ENCODE measurements around the gene MTMR3.
"Not testable (repeated sequence)": the region's sequence is repeated elsewhere in the genome, so short reads cannot be mapped to it uniquely, and the experiment has no call there.

Gene MTMR3

DNA sequence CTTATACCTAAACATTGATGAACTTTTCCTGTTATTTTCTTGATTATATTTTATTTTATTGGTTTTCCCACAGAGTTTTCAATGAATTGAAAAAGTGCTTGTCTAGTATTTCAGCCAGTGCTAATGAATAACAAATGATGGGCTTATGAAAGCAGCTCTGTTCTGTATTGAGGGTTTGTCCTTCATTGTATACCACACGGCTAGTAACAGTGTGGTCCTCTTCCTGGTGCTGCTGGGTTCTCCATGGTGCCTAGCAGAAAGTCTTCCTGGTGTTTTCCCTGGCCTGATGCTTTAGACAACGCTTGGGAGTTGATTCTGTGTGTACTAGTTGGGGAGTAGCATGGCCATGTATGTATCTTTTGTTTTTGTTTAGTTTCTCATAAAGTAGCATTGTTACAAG lies 89.1 kb downstream of the MTMR3 start:
- DNase-seq, result no peak

DNA sequence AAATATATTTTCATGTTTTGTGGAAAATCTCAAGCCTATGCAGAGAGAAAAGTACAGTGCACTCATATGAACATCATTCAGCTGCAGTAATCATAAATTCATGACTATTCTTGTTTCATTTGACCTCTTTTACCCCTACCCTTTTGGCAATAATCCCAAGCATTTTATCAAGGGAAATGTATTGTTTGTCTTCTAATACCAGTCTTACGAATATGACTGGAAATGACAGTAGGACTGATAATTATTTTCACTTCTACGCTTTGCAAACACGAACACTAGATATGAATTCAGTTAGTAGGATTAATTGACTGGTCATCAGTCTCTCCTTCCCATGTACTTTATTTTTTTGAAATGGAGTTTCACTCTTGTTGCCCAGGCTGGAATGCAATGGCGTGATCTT lies 90.3 kb downstream of the MTMR3 start:
- no peak for DNase-seq

- not testable (repeated sequence) for DNase-seq
Observed at GRCh38 chr22:29973680-29974079, 90.7 kb downstream of the MTMR3 start.

DNA sequence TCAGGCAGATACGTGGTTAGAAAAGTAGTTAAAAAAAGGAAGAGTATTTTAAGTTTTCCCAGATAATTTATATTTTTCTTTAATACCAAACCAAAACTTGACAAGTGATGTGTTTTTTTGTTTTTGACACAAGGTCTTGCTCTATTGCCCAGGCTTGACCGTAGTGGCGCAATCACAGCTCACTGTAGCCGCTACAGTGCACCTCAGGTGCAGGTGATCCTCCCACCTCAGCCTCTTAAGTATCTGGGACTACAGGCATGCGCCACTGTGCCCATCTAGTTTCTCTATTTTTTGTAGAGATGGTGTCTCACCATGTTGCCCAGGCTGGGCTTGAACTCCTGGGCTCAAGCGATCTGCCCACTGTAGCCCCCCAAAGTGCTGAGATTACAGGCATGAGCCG lies 92.5 kb downstream of the MTMR3 start:
- no peak for DNase-seq

DNA sequence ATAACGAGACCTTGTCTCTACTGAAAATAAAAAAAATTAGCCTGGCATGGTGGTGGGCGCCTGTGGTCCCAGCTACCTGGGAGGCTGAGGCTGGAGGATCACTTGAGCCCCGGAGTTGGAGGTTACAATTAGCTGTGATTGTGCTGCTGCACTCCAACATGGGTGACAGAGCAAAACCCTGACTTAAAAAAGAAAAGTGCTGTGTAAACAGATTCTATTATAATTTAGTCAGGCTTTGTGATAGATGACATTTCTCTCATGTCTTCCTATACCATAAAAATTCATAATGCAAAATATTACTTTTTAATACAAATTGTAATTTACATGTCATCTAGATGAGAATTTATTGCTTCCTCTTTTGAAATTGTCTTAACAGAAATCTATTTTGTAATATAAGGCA lies 94.1 kb downstream of the MTMR3 start:
- no peak for DNase-seq

DNA sequence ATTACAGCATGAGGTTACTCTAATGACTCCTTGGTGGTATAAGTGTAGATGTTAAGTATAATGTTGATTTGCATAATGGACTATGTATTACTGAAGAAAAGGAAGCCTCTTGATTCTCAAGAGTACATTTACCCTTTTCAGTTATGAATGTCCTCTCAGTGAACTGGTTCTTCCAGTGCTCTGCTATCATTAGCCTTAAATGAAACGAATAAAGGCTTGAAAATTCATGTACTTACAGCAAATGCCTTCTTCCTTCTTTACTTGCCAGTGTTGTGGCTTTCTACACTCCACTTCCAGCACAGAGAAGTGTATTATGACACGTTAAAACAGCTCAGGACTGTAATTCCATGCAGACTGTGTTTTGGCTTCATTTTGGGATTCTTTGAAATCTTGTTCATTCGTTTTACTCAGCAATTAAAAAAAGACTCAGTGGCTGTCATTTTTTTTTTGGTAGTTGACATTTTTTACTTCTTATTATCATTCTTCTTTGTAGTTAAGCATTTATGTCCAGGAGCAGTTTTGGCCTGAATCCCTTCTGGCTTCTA lies 96.9 kb downstream of the MTMR3 start:
- no peak for DNase-seq

DNA sequence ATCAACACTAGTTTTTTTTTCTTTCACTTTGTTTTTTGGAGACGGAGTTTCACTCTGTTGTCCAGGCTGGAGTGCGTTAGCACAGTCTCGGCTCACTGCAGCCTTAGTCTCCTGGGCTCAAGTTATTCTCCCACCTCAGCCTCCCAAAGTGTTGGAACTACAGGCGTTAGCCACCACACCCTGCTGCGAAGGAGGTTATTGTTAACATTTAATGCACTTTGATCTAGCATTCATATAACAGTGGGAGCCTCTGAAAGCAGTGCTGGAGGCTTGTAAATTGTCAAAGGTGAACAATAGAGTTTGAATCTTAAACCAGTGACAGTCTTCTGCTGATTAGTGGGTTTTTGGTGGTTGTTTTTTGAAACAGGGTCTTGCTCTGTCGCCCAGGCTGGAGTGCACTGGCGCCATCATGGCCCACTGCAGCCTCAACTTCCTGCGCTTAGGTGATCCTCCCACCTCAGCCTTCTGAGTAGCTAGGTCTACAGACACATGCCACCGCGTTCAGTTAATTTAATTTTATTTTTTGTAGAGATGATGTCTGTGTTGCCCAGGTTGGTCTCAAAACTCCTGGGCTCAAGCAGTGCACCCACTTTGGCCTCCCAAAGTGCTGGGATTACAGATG lies 100.4 kb downstream of the MTMR3 start:
- no peak for DNase-seq

DNA sequence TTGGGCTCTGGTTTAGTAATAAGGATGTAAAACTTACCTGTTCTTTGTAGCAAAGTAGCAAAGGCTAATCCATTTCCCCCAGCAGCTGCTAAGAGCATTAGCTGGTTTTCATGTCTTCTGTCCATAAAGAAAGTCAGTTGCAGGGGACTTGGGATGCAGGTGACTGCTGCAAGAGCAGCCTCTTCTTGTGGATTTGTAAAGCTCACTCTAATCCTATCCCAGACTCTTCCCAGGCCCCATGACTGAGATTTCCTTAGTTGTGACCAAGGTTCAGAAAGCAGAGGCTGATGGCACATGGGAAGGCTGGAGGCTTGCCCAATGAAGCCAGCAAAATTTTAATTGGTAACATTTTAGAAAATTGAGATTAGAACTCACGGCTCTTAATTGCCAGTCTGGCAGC lies 102.9 kb downstream of the MTMR3 start:
- no peak for DNase-seq

DNA sequence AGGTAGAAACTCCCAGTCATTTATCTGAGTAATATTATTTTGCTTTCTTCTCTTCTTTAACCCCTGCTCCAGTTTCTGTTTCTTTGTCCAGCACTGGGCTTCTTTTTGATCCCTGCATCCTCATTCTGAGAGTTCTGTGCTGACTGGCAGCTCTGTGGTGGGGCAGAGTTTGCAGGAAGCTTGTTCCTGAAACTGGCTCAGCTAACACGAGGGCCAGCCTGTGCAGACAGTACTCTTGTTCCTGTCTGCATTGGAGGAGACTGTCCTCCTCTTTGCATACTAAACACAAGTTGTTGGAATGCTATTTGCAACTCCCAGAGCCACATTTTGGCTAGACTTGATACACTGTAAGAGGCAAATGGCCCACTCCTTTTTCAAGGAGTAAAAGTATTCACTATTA lies 104.2 kb downstream of the MTMR3 start:
- no peak for DNase-seq

DNA sequence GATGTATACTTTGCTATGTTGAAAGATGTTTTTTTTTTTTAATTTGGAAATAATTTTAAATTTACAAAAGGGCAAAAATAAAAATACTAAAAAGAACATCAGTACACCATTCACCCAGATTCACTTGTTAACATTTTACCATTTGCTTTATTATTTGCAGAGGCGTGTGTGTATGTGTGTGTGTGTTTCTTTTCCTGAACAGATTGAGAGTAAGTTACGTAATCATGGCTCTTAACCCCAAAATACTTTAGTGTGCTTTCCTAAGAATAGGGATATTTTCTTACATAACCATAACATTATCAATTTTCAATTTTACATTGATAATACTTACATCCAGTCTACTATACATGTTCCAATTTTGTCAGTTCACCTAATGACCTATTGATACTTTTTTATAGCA lies 105.7 kb downstream of the MTMR3 start:
- no peak for DNase-seq

- DNase-seq, result no peak
Observed at GRCh38 chr22:29989446-29989845, 106.5 kb downstream of the MTMR3 start.

GRCh38 chr22:29992341-29993275 lies 109.6 kb downstream of the MTMR3 start:
- no peak for DNase-seq

GRCh38 chr22:29994027-29994715 lies 111.2 kb downstream of the MTMR3 start:
- no peak for DNase-seq

DNA sequence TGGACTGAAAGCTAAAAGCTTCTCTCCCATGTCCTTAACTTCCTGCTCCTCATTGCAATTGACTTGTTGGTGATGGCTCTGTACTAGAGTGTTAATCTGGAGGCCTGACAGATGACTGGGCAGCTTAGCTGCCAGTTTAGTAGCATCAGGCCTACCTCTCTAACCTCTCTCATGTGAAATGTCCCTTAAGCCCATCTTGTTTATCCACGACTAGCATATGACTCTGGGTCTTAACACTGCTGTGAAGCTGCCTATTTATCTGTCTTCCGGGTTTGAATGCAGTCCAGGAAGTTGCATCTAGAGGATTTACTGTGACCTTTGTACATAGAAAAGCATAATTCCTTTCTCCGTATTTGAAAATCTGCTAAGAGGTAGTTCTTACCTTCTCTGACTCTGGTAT lies 112.0 kb downstream of the MTMR3 start:
- no peak for DNase-seq

- DNase-seq, result no peak
Observed at GRCh38 chr22:29997107-29997506, 114.1 kb downstream of the MTMR3 start.

GRCh38 chr22:29997516-29997915 lies 114.5 kb downstream of the MTMR3 start:
- DNase-seq, result no peak

- no peak for DNase-seq
Observed at GRCh38 chr22:29998627-29999384, 115.8 kb downstream of the MTMR3 start.

DNA sequence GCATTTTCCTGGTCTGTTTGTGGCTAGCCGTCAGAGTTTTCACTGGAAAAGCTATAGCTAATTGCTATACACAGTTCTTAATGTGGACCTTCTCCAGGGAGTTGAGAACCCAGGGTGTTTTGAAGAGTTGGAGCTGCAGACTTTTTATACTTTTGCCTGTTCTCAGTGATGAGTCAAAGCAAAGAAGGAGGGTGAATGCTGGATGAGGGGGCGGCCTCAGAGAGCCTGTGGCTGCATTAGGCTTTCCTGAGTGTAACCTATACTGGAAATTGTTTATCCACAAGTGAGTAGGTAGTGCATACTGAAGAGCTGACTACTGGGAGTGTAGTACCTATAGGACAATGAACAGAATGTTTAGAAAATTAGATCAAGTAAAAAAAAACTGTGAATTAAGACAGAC lies 117.6 kb downstream of the MTMR3 start:
- DNase-seq, result no peak

GRCh38 chr22:30001459-30001858 lies 118.5 kb downstream of the MTMR3 start:
- no peak for DNase-seq

DNA sequence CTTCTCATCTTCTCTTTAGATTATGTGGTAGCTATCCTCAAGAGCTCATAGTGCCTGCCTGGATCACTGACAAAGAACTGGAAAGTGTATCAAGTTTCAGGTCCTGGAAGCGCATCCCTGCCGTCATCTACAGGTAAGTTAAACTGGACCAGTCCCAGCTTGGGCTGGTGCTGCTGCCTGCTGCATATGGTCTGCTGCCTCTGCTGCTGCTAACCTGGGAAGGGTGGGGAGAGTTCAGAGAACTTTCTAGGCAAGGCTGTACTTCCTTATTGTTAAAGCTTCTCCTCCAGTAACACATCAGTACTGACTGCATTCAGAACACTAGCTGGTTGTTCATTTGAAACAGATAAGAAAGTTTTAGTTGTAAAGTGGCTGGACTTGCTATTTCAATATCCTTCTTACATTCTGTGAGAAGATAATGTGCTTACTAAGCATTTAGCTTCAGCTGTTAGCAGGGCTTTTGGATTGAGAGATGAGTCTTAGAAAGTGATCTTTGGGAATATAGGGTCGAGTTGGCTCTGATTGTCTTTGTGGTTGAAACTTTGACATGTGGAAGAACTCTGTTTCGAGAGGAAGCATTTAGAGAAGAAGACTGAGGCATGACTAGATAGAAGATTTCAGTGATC lies 120.0 kb downstream of the MTMR3 start:
- no peak for DNase-seq

- DNase-seq, result no peak
Observed at GRCh38 chr22:30004101-30004500, 121.1 kb downstream of the MTMR3 start.

DNA sequence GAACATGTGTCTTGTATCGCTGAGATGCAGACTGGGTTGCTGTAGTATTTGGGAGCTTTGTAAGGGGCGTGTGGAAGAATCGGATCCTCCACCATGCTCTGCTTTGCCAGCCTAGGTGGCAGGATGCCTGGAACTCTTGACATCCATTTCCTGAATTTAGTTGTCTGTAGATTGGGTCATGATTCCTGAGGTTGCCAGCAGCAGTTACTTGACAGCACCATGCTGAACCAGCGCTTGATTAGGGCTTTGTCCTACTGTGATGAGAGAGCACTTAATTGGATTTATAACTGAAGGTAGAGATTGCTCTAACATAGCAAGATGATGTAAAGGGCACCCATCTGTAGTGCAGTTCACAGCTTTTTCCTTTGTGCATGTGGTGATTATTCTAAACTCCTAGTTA lies 121.7 kb downstream of the MTMR3 start:
- DNase-seq, result no peak
